GM18951 (cell line): ENCODE results near the gene TEX14.

Source experiments
- POLR2A ChIP-seq: IDR thresholded peaks from 4 replicates; pipeline ENCODE4 v1.6.1; 2011; ENCODE audit warnings: mild to moderate bottlenecking; ENCODE audit not compliant: insufficient read length, insufficient read depth; ENCODE audit errors: extremely low read depth
- in situ Hi-C: fragments of 300-500 bp; cut with MboI; formaldehyde crosslinking; loops from one replicate; pipeline ENCODE4 v1.12.0; 2022; ENCODE audit warnings: low sequenced_read_pairs, mixed read lengths, inconsistent platforms; ENCODE audit not compliant: unreplicated experiment

Gene TEX14

GRCh38 chr17:58516644-58517377 lies 175.0 kb downstream of the TEX14 start:
- no peak for TF ChIP-seq POLR2A
- in situ Hi-C loops, result loop anchor here (10.0 kb wide), 1 partner anchor 488 kb away; no protein-coding TSS in a partner anchor

- no peak for TF ChIP-seq POLR2A
- in situ Hi-C loops, result loop anchor here (10.0 kb wide), 1 partner anchor 490 kb away; no protein-coding TSS in a partner anchor
Measured at GRCh38 chr17:58515286-58515685, 176.6 kb downstream of the TEX14 start.

- TF ChIP-seq POLR2A, result no peak
- in situ Hi-C loops, result loop anchor here (10.0 kb wide), 1 partner anchor 490 kb away; no protein-coding TSS in a partner anchor
Measured at GRCh38 chr17:58514770-58515157, 177.1 kb downstream of the TEX14 start.

- peak; percentile 82 for TF ChIP-seq POLR2A
- in situ Hi-C loops, result loop anchor here (10.0 kb wide), 1 partner anchor 491 kb away; no protein-coding TSS in a partner anchor
Measured at GRCh38 chr17:58513965-58514769, 177.7 kb downstream of the TEX14 start, which contains the start of gene MTMR4. Gene MTMR4, minus strand, starts transcription at chr17:58514638. Its CDS starts 231 bp downstream, at chr17:58514407.

- peak; percentile 32 for TF ChIP-seq POLR2A
- in situ Hi-C loops, result loop anchor here (10.0 kb wide), 1 partner anchor 491 kb away; no protein-coding TSS in a partner anchor
Measured at GRCh38 chr17:58513267-58513964, 178.4 kb downstream of the TEX14 start.

GRCh38 chr17:58510075-58510474 lies 181.8 kb downstream of the TEX14 start:
- TF ChIP-seq POLR2A, result no peak
- in situ Hi-C loops, result loop anchor here (10.0 kb wide), 1 partner anchor 495 kb away; no protein-coding TSS in a partner anchor

GRCh38 chr17:58508341-58509067 lies 183.3 kb downstream of the TEX14 start:
- in situ Hi-C loops, result no loop called here
- TF ChIP-seq POLR2A, result no peak

DNA sequence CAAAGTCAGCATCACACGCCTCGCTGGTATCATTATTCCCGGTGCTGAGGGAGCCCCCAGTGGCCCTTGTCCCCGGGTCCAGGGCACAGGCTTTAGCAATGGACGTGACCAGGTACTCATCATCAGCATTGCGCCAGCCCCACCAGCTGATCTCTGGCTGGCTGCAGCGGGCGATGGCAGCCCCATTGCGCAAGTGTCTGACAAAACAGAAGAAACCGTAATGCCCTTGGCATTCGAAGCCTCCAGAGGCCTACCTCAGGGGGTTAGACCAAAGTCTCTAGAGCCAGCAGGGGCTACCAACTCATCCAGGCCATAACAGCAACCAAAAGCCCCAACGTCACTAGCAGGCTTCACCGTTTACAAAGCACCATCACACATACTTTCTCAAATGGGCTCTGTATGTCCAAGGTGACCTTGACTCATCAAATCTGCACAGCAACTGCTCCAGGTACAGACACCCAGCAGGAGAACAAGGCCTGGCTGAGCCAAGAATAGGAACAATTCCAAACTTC lies 184.7 kb downstream of the TEX14 start:
- no peak for TF ChIP-seq POLR2A
- in situ Hi-C loops, result no loop called here
